Activated naive CD4-positive, alpha-beta T cell (primary cell): ENCODE measurements around the gene IER3IP1.
"Not testable (repeated sequence)": the region's sequence is repeated elsewhere in the genome, so short reads cannot be mapped to it uniquely, and the experiment has no call there.

Experiments used
- DNase-seq, 4 experiments: peaks; one replicate each; lab custom pipeline; 2025; lab: John Stamatoyannopoulos, UW

The IER3IP1 gene, protein sequence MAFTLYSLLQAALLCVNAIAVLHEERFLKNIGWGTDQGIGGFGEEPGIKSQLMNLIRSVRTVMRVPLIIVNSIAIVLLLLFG

DNA sequence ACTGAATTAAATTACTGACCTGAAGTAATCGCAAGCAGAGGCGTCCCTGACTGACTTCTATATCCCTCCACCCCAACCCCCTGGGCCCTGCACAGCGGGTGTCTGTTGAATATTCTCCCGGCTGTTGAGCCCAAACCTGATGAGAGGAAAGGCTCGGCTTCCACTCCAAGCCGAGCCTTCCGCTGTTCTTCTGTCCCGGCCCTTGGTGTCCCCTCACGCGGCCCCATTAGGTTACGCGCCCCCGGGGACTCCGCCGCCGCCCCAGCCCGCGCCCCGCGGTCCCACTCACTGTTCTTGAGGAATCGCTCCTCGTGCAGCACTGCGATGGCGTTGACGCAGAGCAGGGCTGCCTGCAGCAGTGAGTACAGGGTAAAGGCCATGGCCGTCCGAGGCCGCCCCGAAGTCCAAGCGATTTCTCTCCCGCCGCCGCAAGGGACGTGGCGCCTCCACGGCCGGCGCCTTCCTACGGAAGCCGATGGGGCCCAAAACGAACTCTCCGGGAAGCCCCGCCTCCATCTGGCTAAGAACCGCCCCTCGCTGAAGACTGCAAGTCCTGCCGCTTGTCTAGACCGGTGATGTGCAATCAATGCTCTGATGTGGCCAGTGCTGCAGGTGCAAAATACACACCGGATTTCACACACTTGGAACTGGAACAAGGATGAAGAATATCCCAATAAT lies at the start of gene IER3IP1:
Gene IER3IP1, minus strand, starts transcription at position 467 of the 678 bp plus-strand sequence. Its CDS starts 87 bp downstream, at position 380.
- peak; percentile 49 to 80 (median 70) for DNase-seq

DNA sequence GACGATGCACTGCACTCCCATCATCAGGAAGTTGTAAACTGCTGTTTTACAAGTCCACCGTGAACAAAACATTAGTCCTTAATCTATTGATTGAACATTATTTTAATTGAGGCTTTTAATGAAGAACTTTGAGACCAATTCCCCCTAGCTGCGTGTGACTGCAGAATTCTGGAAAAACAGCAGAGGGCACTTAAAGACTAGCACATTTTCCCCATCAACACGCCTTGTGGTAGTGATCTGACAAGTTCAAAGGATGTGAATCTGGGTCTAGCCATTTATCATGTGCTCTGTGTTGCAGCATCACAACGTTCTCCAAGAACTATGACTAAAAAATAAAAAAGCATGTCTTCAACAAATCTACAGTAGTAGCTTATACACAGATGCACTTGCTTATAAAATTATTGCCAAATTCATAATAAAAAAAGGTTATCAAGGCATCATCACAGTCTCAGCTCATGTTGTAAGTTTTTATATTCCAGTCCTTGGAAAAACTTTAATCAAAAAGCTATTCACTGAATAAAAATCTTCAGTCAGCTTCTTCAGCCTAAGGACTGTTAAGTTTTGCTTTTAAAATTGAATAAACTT lies 39.5 kb upstream of the IER3IP1 start:
- no peak for DNase-seq

DNA sequence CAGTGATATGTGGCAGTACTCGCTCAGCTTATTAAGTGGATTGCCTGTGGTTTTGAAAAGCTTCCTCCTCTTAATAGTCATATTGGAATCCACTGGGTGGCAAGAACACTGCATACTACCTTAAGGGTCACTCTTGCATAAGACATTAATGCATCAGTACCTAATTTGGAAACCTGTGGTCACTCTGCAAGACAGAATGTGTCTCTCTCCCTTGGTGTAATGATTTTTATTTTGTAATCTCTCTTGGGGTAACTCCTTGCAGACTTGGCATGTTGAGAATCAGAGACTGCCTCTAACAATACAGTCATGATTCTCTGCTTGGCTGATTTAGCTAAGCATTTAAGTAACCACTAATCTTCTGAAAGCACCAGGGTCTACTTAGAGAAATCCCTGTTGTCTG lies 33.0 kb upstream of the IER3IP1 start:
- no peak for DNase-seq

DNA sequence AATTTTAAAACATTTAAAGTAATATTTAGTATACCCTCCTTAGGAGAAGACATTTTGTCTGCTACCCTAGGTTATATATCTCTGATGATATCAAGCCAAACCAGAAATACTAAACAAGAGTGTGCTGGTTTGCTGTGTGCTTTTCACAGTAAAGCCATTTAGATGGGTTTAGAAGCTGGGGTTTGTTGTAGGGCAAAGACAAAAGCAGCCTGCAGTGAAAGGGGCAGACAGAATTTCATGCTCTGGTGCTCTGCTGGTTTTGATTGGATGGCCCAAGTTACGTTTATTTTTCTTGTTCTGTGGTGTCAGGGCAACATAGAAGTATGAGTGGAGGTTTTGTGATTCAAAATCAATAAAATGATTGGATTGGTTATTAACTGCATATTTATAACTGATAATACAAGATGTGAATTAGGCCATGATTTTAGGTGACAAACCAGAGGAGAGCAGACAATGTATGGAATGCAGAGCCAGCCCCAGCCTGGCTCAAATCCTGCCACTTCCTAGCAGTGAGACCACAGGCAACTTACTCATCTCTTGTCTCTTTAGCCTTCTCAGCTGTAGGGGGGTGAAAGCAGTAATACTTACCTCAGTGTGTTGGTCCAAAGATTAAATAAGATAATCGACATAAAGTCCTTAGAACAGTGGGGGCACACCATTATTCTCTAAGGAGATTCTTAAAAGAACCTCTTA lies 30.9 kb upstream of the IER3IP1 start:
- no peak for DNase-seq

DNA sequence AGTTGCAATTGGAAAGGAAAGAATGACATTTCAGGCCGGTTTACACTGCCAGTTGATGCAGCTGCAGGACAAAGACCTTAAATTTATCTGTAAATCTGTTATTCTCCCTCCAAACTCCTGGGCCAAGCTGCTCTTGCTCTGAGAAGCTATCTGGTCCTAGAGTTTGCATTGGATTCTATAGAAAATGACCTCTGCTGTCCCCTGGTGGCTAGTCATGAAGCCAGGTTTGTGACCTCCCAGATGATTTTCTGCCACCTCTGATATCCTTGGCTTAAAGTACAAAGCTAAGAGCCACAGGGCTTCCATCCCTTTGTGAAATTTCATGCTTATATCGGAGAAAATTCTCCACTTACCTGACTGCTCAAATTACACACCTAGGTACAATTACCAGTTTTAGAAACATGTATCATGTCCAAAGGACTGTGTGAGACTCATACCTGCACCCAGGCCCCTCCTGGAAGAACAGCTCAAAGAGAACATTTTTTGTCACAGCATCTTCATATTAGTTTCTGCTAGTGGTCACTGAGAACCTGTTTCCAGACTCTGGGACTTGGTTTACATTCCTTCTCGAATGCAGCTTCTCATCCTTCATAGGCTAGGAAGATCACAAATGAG lies 28.9 kb upstream of the IER3IP1 start:
- peak in 1 of 4 experiments; percentile 5 for DNase-seq

DNA sequence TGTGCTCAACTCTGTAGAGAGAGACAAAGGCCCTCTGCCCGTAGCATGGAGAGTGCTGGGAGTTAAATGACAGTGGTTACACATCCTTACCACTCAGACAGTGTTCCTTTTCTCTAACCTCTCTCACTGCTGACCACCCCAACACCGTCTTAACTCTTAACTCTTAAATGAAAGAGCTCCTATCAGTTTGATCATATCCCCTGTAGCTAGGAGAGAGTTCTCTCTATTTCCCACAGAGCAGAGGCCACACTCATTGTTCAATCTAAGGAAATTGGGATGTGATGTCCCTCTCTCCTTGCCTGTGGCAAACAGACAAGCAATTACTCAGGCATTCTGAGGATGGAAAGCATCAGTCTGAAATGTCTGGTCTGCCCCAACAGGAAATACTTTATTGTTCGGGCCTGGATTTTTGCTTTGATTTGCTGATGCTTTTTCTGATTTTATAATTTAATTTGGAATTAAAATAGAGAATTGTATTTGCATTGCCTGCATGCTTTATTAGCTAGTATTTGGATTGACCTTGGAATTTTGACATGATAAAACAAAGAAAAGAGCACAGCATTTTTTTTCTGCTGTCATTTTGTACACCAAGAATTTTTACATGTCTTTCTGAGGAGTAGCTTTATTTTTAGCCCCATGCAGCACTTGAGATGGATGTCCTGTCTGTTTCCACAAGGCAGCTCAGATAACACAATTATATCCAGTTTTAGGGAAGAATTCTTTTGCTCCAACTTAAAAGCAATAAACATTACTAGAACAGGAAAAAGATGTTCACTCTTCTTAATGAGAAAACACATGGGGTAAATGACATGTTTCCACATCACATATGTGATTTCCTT lies 27.7 kb upstream of the IER3IP1 start:
- no peak for DNase-seq

DNA sequence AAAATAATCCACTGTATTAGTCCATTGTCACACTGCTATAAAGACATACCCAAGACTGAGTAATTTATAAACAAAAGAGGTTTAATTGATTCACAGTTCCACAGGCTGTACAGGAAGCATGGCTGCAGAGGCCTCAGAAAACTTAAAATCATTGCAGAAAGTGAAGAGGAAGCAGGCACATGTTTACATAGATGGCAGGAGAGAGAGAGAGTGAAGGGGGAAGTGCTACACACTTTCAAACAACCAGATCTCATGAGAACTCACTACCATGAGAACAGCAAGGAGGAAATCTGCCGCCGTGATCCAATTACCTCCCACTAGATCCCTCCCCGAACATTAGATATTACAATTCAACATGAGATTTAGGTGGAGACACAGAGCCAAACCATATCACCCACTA lies 19.8 kb upstream of the IER3IP1 start:
- not testable (repeated sequence) for DNase-seq

DNA sequence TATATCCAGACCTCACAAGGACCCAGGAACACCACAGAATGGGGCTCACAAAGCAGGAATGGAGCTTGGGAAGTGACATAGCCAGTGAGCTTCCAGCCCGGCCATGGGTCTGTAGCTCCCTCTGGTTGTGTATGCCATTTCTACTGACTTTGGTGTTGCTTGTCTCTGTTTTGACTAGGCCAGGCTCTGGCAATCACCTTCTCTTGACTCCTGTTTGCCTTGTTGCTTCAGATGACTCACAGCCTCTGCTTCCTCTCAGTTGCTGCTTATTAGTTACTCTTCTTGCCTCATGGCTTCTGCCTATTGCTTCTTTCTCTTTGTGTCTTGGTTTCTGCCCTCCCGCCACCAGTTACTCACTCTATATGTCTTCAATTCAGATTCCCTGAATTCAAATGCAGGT lies 15.8 kb upstream of the IER3IP1 start:
- DNase-seq, result no peak

DNA sequence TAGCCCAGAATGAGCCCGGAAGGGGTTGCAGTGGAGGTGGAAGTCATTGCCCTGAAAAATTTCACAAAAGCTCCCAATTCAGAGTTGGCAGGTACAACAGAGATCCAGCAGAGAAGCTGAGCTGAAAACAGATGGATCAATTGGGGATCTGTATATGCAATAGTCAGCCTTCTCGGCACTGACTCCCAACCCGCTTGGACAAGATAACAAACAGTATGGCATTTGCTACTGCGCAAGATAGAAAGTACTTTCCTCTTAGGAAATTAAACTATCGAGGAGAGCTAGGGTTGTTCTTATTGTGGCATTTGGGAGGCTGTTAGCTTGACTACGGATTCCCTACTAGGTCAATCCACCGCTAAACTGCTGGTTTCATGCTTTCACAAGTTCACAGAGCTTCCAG lies 11.6 kb upstream of the IER3IP1 start:
- DNase-seq, result no peak

DNA sequence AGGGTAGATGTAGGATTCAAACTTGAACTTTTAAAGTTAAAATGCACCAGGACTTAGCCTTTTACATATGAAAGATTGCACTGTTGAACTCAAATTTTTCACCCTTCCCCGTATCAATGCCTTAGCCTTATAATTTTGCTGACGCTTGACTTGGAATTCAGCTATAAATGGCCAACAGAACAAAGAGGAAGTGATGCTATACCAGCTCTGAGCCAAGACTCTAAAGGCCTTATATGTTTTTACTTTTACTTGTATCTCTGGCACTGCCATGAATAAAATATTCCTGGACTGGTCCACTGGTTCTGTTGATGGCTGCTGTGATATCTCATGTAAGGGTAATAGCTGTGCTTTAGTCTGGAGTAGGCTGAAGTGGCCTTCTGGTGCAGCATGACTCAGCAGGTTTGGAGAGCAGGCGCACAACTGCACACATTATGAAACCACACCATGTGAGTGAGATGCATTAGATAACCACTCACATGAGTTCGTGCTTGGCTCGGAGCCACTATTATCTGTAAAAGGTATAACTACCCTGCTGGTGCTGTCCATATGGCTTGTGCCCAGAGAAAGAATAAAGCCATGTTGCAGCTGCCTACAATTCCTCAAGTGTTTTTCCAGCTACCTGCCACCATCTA lies 8.4 kb upstream of the IER3IP1 start:
- no peak for DNase-seq

DNA sequence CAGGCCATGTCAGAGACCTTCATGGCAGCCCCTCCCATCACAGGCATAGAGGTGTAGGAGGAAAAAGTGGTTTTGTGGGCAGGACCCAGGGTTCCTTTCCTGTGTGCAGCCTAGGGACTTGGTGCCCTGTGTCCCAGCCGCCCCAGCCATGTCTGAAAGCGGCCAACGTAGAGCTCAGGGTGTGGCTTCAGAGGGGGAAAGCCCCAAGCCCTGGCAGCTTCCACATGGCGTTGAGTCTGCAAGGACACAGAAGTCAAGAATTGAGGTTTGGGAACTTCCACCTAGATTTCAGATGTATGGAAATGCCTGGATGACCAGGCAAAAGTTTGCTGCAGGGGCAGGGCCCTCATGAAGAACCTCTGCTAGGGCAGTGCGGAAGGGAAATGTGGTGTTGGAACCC lies 6.0 kb upstream of the IER3IP1 start:
- DNase-seq, result not testable (repeated sequence)

DNA sequence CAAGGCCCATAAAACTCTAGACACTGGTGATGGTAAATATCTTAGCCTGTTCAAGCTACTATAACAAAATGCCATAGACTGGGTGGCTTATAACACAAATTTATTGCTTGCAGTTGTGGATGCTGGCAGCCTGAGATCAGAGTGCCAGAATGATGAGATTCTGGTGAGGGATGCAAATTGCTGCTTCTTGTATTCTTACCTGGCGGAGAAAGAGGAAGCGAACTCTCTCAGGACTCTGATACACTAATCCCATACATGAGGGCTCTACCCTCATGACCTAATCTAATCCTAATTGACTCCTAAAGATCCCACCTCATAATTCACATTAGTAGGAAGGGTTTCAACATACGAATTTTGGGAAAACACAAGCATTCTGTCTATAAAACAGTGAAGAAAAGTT lies 4.6 kb upstream of the IER3IP1 start:
- DNase-seq, result no peak

DNA sequence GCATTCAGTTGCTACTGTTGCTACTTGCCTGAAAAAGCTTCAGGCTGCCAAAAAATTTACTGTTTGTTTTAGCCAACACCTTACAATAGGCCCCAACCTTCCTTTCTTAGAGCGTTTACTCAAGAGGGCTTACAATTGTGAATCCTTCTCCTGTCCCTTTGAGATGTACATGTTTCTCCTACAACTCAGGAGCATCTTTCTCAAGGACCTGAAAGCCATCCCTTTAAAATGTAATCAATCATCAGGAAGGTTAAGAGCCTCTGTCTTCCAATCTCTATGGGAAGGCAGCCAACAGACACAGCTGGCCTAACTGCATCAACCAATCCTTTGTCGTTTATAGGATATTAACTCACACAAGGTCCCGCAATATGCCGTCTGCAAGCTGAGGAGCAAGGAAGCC lies 3.4 kb upstream of the IER3IP1 start:
- no peak for DNase-seq

DNA sequence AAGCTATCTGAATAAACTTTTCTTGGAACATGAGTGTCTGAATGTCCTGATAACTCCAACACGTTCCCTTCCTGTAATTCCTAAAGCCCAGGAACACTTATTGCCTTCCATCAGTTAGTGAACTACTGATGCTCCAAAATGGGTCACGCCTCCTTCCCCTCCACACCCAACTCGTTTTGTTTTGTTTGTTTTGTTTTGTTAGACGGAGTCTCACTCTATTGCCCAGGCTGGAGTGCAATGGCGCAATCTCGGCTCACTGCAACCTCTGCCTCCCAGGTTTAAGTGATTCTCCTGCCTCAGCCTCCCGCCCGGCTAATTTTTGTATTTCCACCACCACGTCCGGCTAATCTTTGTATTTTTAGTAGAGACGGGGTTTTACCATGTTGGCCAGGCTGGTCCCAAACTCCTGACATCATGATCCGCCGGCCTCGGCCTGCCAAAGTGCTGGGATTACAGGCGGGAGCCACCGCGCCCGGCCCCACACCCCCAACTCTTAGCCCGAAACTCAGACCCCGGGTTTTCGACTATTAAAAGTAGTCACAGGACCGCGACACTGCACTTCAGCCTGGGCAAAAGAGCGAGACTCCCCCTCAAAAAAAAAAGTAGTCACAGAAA lies 774 bp downstream of the IER3IP1 start:
- DNase-seq, result no peak

DNA sequence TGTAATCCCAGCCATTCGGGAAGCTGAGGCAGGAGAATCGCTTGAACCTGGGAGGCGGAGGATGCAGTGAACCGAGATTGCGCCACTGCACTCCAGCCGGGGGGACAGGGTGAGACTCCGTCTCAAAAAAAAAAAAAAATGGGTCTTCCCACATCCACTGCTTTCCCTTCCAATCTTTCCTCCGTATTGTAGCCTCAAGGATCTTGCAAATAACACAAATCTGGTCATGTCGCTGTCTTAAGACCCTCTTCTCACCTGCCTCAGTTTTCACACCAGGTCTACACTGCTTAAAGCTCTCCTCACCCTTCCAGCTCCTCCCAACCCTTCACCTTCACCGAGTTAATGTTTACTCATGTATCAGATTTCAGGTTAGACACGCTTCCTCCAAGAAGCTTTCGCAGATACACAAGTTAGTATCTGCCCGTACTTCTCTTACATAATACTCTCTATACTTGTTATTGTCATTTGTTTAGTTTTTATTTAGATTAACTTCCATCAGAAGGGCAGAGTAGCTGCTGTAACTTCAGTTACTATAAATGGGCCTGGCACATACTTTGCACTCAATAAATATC lies 1.5 kb downstream of the IER3IP1 start:
- no peak for DNase-seq

DNA sequence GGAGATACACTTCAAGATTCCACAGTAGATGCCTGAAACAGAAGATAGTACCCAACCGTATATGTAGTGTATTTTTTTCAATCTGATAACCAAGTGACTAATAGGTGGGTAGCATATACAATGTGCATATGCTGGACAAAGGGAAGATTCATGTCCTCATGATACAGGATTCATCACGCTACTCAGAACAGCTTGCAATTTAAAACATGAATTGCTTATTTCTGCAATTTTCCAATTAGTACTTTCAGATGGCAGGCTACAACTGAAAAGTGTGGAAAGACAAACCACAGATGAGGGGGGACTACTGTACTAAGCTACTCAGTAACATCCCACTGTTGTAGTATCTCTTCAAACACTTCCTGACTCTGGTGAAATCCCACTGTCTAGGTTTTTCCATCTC lies 3.7 kb downstream of the IER3IP1 start:
- no peak for DNase-seq

DNA sequence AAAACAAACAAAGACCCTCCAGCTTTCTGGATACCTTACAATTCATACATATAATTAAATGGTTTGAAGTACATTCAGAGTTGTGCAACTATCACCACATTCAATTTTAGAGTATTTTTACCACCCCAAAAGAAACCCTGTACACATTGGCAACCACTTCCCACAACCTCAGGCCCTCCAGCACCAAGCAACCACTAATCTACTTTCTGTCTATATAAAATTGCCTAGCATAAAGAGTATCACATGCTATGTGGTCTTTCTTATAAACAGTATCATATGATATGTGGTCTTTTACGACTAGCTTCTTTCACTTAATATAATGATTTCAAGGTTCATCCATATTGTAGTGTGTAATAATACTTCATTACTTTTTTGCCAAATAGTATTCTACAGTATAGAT lies 7.3 kb downstream of the IER3IP1 start:
- DNase-seq, result no peak

DNA sequence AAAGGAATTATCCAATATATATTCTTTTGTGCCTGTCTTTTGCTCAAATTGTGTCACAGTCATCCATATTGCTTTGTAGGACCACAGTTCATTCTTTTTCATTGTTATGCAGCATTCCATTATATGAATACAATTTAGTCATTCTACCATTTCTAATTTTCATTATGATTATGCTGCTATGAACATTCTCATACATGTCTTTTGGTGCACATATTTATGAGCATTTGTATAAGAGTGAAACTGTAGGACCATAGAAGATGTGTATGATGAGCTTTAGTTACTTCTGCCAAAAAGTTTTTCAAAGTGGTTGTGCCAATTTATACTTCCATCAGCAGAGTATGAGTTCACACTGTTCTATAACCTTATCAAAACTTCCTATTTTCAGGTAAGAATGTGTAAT lies 7.7 kb downstream of the IER3IP1 start:
- DNase-seq, result no peak

DNA sequence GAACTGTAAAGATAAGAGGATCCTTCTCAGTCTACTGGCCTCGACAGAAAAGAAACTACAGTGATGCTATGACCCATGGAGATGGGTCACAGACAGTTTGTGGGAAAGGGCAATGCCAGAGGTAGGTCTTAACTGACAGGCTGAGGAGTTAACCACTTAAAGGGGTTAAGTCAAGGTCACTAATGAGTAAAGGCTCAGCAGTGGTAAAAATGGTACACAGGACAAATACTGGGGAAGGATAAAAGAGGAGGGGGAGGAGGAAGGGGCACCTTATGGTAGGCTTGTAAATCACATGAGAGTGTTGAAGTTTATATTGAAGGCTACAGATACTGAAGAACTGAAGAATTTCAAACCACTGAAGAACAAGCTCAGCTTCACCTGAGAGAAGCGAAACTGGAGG lies 9.9 kb downstream of the IER3IP1 start:
- DNase-seq, result no peak

DNA sequence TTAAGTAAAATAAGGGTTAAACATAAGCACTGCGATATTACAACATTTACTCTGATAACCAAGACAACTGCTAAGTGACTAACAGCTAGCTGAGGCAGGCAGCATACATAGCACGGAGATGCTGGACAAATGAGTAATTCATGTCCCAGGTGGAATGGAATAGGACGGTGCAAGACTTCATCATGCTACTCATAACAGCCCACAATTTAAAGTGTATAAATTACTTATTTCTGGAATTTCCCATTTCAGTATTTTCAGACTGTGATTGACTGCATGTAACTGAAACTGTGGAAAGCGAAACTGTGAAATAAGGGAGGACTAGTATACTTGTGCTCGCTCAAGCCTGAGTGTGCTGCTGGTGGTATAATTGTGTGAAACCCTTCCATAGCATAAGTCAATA lies 12.9 kb downstream of the IER3IP1 start:
- DNase-seq, result no peak

DNA sequence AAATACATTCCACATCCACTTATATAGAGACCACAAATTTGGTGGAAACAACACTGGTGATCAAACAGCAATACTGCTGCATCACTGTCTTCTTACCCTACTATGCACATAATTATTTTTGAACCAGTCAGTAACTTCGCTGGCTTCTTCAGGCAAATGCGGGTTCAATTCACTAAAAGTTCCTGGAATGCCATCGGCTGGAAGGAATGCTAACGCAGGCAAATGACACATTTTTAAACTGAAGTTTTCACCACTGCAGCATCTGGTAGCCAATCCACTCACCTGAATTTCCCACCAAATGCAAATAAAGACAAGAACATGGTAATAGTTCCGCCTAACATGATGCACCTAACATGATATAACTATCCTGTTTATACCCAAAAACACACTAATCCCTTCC lies 15.9 kb downstream of the IER3IP1 start:
- DNase-seq, result no peak
